GM21825 (cell line): ENCODE measurements around the gene PRR33.

ENCODE experiments used
- ATAC-seq: cut with Tn5 transposase; IDR thresholded peaks from one replicate; pipeline ENCODE4 v1.9.1; 2021; ENCODE audit warnings: mild to moderate bottlenecking, moderate library complexity; ENCODE audit not compliant: unreplicated experiment

PRR33 gene

DNA sequence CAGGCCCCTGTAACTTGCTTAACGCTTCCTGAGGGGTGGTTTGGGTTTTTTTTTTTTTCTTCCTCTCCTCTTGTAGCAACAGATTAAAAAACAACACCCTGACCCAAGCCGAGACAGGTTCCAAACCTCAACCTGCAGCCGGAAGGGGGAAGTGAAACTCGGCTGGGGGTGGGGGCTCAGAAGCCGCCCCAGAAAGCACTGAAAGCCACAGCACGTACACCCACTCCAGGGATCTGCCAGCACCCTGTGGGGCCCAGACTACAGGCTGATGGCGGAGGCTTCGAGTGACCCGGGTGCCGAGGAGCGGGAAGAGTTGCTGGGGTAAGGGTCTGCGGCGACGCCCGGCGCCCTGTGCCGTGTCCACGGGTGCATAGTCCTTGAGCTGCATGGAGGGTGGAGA, 38.8 kb downstream of the PRR33 start, which contains the start of gene LSP1:
Gene LSP1 (plus strand): TSS at position 208 of the 400 bp plus-strand sequence. CDS start 61 bp downstream, at position 269.
- ATAC-seq: peak; percentile 31

GRCh38 chr11:1852271-1852876, 39.3 kb downstream of the PRR33 start:
- ATAC-seq: no peak

- ATAC-seq: no peak
These were observed 40.1 kb downstream of the PRR33 start for GRCh38 chr11:1851468-1852180.

- no peak for ATAC-seq
These were observed 42.9 kb downstream of the PRR33 start for GRCh38 chr11:1848640-1849430.

DNA sequence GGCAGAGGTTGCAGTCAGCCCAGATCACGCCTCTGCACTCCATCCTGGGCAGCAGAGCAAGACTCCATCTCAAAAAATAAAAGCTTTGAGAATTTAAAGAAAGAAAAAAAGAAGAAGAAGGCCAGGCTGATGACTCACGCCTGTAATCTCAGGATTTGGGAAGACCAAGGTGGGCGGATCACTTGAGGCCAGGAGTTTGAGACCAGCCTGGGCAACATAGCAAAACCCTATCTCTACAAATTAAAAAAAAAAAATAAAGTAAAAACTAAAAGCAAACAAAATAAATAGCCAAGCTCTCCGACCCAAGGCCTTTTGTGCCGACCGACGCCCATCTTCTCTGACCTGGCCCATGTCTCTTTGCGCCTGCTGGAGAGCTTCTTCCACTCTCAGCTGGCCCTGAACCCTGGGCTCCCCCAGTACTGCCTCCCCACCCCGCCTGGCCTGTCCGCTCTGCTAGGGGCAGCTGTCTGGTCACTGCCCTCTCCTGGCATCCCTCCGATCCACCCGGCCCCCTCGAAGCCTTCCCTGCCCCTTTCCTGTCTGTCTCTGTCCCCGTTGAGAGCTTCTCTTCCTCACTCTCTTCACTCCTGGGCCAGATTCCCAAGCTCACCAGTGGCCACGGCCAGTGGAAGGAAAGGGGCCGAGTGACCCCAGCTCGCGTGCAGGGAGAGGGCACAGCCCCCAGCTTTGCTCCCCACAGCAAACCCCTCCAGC, 43.6 kb downstream of the PRR33 start:
- ATAC-seq: no peak

DNA sequence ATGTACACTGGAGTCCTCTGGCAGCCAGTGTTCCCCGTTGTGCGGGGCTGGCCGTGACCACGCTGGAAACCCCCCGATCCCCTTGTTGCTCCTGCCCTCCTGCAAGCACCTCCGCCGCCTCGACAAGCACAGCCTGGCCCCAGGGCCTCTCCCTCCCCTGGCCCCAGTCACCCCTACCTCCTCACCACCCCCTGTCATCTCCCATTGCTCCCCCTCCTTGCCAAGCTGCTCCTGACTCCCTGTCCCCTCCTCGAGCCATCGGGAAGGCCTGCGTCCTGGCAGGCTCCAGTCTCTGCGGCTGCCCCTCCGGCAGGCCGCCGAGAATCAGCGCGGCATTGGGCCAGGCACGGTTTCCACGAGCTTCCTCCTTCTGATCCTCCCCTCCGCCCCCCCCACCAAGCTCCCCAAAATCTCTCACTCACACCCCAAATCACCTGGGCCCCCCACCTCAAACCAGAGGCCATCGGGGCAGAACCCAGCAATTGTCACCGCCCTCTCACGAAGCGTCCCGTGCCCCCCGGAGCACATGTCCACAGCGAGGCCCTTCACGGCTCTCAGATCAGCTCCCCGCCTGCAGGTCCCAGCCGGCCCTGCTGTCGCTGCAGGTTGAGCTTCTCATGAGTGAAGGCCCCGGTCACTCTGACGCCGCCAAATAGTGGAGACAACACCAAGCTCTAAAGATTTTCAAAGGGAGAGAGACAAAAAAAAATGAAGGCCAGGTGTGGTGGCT, 44.5 kb downstream of the PRR33 start:
- ATAC-seq: no peak

DNA sequence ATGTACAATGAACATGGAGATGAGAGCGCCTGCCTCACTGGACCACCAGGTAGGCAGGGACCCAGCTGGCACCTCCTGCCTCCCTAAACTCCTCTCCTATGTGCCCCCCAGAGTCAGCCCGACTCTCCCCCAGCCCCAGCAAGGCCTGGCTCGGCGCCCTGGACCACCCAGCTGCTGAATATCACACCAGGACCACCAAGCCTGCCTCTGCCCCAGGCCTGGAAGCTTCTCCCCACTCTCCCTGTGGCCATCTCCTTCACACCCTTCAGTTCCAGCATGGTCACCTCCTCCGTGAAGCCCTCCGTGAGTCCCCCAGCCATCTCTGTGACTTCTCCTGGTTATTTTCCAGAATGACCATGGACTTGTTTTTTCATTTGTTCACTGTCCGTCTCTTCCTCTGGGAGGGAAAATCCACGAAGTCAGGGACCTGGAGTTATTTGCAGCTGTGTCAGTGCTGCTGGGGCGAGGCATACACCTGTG, 45.2 kb downstream of the PRR33 start:
- ATAC-seq: no peak

- no peak for ATAC-seq
These were observed 45.9 kb downstream of the PRR33 start for GRCh38 chr11:1845561-1846452.

DNA sequence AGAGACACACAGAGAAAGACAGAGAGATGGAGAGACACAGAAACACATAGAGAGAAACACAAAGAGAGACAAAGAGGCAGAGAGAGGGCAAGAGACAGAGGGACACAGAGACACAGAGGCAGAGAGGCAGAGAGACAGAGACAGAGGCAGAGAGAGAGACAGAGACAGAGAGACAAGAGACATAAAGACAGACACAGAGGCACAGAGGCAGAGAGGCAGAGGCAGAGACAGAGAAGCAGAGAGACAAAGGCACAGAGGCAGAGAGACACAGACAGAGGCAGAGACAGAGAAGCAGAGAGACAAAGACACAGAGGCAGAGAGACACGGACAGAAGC, 46.6 kb downstream of the PRR33 start:
- no peak for ATAC-seq

DNA sequence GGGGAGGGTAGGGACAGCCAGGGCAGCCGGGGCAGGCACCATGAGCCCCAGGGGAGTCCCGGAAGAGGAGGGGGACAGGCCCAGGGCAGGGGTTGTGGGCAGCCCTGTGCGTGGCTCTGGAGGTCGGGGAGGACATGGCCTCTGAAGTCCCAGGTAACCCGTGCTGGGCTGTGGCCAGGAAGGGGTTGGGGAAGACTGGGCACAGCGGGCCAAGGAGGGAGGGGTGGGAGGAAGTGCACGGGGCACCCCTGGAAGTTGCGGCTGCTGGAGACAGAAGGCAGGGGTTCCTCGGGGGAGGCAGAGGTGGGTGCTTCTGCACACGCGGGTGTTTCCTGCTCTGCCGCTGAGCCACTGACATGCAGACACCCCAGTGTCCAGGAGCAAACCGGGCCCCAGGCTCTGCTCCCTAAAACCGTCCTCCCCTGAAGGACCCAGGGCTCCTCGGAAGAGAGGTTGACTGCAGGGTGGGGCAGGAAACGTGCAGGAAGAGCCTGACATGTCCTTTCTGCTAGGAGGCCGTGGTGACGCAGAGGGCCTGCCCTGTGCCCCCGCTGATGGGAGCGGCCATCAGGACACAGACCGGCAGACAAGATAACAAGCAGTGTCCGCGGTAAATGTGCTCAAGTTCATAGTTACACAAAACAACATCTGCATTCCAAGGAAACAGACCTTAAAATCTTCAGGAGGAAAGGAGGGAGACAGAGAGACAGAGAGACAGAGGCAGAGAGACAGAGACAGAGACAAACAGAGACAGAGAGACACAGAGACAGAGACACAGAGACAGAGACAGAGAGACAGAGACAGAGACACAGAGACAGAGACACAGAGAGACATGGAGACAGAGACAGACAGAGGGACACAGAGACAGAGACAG, 47.2 kb downstream of the PRR33 start:
- no peak for ATAC-seq

- ATAC-seq: no peak
These were observed 47.9 kb downstream of the PRR33 start for GRCh38 chr11:1843796-1844195.

- no peak for ATAC-seq
These were observed 48.6 kb downstream of the PRR33 start for GRCh38 chr11:1843098-1843473.

GRCh38 chr11:1842149-1843097, 49.3 kb downstream of the PRR33 start:
- ATAC-seq: no peak

- ATAC-seq: no peak
These were observed 50.1 kb downstream of the PRR33 start for GRCh38 chr11:1841511-1842148.

DNA sequence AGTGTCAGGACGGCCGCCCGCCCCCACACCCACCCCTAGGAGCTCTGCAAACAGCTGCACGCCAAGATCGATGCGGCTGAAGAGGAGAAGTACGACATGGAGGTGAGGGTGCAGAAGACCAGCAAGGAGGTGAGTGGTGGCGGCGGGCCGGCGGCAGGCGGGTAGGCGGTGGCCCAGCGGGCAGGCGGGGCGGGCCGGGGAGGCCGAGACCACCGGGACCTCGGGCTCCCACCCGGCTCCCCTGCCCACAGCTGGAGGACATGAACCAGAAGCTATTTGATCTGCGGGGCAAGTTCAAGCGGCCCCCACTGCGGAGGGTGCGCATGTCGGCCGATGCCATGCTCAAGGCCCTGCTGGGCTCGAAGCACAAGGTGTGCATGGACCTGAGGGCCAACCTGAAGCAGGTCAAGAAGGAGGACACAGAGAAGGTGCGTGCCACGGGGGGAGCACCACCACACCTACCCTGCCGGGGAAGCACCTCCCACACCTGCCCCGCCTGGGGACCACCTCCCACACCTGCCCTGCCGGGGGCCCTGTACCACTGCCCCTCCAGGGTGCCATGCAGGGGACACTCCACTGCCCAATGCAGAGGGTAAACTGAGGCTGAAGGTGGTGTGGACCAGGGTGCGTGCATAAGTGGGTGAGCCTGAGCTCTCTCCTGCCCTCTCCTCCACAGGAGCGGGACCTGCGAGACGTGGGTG, 50.8 kb downstream of the PRR33 start:
- ATAC-seq: no peak
